HG02759 (cell line): ENCODE data around the gene IZUMO1R.
A peak's percentile ranks its signal among the peaks of the same experiment; 100 is the strongest.
"Not testable (repeated sequence)": the region's sequence is repeated elsewhere in the genome, so short reads cannot be mapped to it uniquely, and the experiment has no call there.

ENCODE experiments used
- ATAC-seq: cut with Tn5 transposase; IDR thresholded peaks from one replicate; pipeline ENCODE4 v1.9.1; 2021; ENCODE audit warnings: mild to moderate bottlenecking, moderate library complexity; ENCODE audit not compliant: unreplicated experiment

Gene IZUMO1R

DNA sequence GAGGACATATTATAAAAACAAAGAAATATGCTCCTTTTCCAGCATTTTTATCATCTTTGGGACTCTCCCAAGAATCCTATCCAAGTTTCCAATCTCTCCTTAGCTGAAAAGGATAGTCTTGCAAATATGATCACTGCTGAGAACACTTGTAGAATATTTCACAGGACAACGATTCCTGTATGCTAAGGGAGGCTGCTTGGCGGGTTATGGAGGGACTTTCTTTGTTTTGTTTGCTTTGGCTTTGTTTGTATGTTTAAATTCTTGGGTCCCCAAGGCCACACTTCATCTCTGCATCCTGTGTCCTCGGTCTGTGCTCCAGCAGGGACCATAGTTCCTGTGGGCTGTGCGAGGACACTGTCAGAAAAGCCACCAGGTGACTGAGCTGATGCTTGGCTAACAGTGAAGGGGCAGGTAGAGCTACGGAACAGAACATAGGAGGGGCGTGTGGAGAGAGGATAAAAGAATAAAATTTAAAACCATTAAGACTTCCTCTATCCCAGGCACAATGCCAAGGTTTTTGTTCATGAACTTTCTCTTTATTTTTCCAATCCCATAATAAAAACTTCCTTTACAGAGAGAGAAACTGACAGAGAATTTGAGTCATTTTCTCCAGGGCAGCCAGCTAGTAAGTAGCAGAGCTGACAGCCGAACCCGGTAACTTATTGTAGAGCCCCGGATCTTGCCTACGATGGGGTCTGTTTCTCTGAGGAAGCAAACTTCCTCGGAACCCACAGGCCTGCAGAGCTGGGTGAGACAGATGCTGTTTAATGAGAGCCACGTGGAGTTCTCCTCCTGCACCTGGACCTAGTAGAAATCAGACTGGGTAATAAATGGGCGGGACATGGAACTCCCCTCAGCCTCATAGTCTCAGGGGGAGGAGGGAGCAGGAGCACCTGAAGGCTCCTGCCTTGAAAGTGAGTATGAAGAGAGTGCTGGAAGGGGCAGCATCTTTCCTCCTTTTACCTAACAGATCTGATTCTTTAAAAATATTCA is at the start of gene IZUMO1R:
TSS of gene IZUMO1R (plus strand) at position 615 of the 993 bp plus-strand sequence. CDS start 1,057 bp downstream, outside the sequence.
- ATAC-seq, result no peak

GRCh38 chr11:94271885-94272372 is 32.5 kb upstream of the IZUMO1R start:
- peak; percentile 86 for ATAC-seq

- peak; percentile 48 for ATAC-seq
Measured at GRCh38 chr11:94272738-94273313, 31.6 kb upstream of the IZUMO1R start.

DNA sequence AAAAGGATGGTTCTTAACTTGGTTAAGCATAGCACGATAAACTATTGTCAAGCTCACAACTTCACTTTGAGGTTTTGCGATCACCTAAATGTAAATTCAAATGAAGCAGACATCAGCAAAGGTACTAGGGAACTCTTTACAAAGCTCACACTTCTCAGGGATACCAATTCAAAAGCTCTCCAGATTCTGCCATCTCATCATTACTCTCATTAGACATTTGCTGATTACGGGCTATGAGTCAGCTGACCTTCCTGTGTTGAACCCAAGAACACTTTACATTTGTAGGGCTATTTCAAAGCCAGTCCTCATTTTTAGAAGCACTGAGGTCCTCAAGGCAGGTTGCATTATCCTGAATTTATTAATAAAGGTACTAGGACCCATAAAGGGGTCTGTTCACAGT is 28.4 kb upstream of the IZUMO1R start:
- ATAC-seq, result no peak

DNA sequence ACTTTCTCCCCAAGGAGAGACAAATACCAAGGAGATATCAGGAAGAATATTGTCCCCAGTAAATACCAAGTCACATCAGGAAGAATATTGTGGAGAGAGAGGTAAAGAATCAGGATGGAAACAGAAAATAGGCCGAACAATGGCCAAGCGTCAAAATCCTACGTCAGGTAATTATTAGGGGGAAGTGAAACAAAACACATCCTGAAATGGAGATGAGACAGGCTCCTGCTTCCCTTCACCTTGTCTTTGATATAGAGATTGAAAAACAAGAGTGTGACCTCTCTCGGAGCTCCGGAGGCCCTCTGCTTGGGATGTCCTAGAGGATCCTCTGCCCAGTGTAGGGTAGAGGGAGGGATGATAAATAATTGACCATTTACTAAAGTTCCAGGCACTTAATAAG is 27.4 kb upstream of the IZUMO1R start:
- no peak for ATAC-seq

DNA sequence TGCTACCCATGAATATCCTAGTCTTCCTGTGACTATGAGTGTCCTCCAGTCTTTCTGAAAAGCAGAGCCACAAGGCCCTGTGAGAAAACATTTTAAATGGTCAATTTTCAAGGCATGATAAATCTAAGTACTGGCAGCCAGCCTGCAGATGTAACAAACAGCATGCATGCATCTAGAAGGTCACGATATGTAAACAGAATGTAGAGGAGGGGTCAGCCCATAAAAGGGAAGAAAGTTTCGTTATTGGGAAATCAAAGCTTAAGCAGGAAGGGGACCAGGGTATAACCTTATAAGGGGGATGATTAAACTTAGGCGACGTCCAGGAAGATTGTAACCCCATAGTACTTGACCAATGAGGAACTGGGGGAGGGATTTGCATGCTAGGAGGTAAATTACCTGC is 26.2 kb upstream of the IZUMO1R start:
- not testable (repeated sequence) for ATAC-seq

- no peak for ATAC-seq
Measured at GRCh38 chr11:94279996-94280395, 24.4 kb upstream of the IZUMO1R start.

DNA sequence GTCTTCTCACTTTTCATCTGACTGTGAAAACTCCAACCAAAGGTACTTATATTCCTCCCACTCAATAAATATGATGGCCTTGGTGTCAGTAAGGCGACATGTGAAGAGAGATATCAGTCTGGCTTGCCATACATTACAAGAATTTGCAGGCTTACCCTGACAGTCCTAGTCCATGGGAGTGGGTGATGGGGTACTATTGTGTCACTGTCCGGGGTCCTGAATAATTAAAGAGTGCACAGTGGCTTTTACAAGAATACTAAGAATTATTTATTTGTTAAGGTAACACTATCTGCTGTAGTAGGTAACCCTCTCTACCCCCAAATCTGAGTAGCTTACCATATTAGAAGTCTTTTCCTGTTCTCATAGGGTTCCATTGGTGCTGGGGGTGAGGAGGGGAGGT is 23.1 kb upstream of the IZUMO1R start:
- no peak for ATAC-seq

DNA sequence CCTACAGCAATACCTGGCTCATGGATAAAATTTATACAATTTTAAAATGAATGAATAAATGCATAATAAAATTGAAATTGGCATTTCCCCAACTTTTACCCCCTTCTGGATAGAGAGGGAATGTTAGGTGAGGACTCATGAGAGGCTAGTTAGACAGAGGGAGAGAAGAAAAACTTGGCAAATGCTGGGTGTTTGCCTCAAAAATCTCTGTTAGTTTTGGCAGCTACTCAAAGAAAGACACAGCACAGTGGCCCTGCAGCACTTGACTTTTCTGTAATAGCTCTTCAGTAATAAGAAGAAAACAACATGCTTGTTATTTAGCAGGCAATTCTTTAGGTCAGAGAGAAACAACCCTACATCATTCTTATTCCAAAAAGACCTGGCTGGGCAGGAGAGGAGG is 20.7 kb upstream of the IZUMO1R start:
- ATAC-seq, result no peak

GRCh38 chr11:94295534-94295933 is 8.8 kb upstream of the IZUMO1R start:
- no peak for ATAC-seq

GRCh38 chr11:94297985-94298576 is 6.3 kb upstream of the IZUMO1R start:
- ATAC-seq, result no peak

GRCh38 chr11:94302776-94303175 is 1.6 kb upstream of the IZUMO1R start:
- no peak for ATAC-seq

GRCh38 chr11:94305146-94305545 is 766 bp downstream of the IZUMO1R start:
- ATAC-seq, result no peak

DNA sequence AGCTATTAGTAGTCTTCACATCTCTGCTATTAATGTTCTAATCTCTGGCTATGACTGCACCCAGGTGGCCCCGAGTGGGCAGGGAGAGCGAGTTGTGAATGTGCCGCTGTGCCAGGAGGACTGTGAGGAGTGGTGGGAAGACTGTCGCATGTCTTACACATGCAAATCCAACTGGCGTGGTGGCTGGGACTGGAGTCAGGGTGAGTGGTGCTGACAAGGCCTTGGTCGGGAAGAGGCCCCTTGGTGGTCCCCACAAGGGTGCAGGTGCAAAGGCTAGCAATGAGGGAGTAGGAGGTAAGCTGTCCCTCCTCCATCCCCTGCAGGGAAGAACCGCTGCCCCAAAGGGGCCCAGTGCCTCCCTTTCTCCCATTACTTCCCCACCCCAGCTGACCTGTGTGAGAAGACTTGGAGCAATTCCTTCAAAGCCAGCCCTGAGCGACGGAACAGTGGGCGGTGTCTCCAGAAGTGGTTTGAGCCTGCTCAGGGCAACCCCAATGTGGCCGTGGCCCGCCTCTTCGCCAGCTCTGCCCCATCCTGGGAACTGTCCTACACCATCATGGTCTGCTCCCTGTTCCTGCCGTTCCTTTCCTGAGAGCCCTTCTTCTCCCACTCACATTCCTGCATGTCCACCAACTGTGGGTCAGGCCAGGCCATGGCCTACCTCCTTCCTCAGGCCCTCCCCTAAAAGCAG is 2.9 kb downstream of the IZUMO1R start:
- ATAC-seq, result no peak

- ATAC-seq, result no peak
Measured at GRCh38 chr11:94308024-94308423, 3.6 kb downstream of the IZUMO1R start.

DNA sequence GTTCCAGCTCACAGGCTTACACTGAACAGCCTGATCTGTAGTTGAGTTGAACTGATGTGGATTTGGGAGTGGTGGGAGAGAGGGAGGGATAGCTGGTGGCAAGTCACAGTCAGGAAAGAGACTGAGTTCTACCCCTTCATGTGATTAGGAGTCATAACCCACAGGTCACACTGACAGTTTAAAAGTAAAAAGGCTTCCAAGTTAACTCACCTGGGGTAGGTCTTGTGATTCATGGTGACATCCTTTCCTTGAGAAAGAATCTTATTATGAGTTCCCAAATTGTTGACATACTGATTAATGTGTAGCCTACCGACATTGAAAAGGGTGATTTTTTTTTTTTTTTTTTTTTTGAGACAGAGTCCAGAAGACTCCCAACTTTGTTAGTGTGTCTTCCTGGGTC is 5.4 kb downstream of the IZUMO1R start:
- ATAC-seq, result no peak

DNA sequence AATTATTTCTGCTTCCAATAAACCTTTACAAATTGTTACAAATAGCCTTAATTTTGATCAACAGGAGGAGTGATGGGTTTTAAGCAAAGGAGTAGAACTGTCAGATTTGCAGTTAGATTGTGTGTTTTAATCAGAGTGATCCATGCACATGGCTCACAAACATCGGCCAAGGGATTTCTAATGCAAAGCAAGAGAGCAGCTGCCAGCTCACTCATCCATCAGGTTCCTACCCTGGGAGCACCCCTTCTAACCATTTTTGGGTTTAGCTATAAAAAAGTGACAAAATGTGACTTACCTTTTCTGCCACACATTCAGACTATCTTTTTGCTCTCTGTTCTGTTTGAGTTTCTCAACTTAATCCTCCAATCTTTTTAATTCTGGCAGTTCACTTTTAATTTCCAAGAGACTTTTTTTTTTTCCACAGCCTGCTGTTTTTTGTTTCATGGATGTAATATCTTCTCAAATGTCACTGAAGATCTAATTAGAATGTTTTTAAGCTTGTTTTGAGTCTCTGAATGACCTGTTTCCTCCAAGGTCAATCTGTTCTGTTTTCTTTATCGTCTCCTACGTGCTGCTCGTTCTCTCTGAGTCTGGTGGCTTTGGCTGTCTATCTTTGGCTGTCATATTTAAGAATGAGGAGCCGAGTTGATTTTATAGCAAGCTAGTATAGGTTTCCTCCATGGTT is 6.0 kb downstream of the IZUMO1R start:
- ATAC-seq, result no peak

DNA sequence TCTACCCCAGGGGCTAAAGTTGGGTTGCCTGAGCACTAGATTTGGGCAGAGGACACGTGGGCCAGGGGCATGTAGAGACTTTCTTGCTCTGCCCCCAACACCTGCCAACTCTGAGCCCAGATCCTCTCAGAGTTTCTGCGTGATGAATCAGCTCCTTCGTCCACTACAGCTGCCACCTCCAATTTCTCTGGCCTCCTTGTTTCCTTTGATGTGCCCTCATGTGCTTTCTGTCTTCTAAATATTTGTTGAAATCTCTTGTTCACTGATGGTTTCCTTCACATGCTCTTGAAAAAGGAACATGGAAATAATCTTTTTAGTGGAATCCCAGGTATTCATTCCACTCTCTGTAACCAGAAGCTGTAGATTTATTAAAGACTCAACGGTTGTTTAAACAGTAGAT is 8.0 kb downstream of the IZUMO1R start:
- no peak for ATAC-seq

- ATAC-seq, result no peak
Measured at GRCh38 chr11:94314064-94314463, 9.7 kb downstream of the IZUMO1R start.

DNA sequence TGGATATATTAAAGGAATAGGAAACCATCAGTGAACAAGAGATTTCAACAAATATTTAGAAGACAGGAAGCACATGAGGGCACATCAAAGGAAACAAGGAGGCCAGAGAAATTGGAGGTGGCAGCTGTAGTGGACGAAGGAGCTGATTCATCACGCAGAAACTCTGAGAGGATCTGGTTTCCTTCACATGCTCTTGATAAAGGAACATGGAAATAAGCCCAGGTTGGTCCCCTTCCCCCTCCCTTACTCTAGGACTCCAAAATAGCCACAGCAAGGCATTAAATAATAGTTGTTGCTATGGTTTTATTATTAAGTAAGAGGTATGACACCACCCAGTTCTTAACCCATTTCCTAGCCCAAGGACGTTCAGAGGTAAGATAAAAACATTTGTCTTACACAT is 11.3 kb downstream of the IZUMO1R start:
- no peak for ATAC-seq
